HG02884 (cell line): ENCODE data around the gene CAV3.
"Not testable (repeated sequence)": the region's sequence is repeated elsewhere in the genome, so short reads cannot be mapped to it uniquely, and the experiment has no call there.

Experiments used
- ATAC-seq: cut with Tn5 transposase; IDR thresholded peaks from one replicate; pipeline ENCODE4 v1.9.1; 2021; ENCODE audit warnings: mild to moderate bottlenecking, moderate library complexity; ENCODE audit not compliant: unreplicated experiment

CAV3 gene

DNA sequence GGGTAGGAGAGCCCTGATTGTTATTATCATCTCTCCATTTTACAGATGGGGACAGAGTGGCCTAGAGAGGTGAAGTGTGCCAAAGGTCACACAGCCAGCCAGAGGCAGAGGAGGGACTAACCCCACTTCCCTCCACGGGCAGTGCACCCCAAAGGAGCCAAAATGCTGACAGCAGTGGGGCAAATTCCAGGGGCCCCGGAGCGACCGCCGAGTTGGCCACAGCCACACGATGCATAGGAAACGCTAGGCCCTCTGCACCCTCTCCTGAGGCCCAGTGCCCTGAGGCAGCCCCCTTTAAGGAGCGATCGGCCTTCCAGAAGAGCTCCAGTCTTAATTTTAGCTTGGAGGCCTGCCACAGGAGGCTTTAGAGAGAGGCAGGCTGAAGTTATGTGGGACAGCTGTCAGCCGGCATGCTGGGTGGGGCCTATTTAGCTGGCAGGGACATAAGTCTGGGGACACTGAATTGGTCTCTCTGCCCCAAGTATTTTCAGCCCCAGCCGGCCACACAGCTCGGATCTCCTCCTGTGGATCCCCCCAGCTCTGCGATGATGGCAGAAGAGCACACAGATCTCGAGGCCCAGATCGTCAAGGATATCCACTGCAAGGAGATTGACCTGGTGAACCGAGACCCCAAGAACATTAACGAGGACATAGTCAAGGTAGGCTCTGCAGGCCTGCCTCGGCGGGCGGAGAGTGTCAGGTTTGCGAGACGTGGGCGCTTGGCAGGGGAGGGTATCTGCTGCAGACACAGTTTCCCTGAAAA lies at the start of gene CAV3:
Gene CAV3, plus strand, starts transcription at position 471 of the 763 bp plus-strand sequence. Its CDS starts 75 bp downstream, at position 546.
- no peak for ATAC-seq

DNA sequence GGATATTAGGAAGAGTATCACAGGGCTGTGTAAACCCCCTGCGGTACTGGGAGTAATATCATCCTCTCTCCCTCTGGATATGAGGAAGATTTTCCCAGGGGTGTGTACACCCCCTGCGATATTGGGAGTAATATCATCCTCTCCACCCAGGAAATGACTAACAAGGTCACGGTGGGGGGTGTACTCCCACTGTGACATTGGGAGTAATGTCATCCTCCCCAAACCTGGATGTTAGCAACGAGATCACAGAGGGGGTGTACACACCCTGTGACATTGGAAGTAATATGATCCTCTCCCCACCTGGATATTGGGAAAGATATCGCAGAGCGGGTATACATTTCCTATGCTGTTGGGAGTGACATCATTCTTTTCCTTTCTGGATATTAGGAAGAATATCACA lies 48.6 kb upstream of the CAV3 start:
- ATAC-seq, result not testable (repeated sequence)

DNA sequence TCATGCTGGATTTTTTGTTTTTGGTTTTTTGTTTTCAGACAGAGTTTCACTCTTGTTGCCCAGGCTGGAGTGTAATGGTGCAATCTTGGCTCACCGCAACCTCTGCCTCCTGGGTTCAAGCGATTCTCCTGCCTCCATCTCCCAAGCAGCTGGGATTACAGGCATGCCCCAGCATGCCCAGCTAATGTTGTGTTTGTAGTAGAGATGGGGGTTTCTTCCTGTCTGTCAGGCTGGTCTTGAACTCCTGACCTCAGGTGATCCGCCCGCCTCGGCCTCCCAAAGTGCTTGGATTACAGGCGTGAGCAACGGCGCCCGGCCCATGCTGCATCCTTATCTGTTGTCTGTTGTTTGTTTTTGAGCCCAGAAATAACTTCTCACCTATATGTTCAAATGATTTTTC lies 42.3 kb upstream of the CAV3 start:
- not testable (repeated sequence) for ATAC-seq

- no peak for ATAC-seq
Measured at GRCh38 chr3:8702560-8702959, 31.0 kb upstream of the CAV3 start.

- no peak for ATAC-seq
Measured at GRCh38 chr3:8705575-8705974, 28.0 kb upstream of the CAV3 start.

DNA sequence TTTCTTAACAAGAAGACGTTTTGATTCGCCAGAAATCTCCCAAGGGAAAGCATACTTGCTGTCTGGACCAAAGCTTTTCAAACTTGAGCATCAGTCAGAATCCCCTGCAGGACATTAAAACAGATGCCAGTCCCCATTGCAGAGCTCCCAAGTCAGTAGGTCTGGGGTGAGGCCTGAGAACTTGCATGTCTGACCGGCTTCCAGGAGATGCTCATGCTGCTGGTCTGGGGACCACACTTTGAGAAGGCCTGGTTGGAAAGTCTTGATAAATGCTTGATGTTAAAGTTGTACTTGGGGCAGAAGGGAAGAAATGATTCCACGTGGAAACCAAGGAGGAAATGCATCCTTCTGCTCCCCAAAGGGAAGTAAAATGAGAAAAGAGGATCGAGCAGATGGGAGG lies 24.3 kb upstream of the CAV3 start:
- ATAC-seq, result no peak

DNA sequence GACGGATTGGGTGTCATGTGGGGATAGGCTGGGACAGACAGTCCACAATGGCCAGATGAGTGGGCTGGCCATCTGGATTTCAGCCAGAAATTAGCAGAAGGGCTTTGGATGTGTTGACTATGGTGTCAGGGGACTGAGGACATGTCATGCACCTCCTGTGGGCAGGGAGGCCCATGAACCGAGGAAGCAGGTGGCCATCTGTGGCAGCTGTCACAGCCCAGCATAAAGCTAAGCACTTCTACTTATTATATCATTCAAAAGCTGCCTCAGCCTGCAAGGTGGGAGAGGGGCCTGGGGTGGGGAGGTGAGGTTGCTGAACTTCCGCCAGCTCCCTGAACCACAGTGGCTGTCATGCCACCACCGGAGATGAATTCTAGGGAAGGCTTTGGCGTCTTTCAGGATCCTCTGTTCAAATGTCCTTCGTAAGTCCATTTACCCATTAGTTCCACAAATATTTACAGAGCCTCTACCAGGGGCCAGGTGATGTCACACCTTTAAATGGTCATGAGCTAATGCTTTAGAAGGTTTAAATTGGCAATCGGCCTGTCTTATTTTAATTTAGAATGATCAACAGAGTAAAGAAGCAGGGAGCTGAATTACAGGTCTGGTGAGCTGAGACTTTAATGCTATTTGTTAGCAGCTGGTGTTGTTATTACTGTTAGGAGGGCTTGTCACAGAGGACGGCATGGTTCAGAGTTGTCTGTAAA lies 23.6 kb upstream of the CAV3 start:
- no peak for ATAC-seq

DNA sequence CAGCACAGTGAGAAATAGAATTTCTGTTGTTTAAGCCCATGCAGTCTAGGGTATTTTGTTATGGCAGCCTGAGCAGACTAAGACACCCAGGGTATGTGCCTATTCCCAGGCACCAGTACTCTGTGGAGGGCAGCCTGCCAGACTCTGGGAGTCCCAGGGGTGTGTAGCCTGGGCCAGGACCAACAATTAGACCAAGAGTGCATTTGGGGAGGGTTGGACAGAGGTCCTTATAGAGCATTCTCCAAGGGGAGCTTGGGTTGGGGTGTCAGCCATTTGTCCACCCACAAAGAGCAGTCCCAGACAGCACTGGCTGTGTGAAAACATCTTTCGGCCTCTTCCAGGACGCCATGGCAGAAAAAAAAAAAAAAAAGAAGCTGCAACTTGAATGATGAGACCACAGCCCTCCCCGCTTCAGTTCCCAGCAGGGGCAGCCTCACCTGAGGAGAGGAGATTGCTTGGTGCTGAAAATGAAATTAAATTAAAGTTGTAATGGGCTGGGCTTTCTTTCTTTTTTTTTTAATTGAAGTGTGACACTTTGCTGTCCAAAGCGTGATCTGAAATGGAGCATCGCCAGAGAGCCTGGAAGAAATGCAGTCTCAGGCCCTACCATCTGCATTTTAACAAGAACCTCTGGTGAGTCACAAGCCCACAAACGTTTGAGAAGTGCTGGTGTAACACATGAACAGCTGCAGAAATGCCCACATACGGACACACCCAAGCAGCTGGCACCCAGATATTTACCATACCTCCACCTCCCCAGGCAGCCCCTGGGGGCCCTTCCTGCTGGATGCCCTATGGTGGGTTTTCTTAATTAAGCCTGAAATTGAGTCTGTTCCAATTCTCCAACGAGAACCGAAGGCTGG lies 21.3 kb upstream of the CAV3 start:
- no peak for ATAC-seq

DNA sequence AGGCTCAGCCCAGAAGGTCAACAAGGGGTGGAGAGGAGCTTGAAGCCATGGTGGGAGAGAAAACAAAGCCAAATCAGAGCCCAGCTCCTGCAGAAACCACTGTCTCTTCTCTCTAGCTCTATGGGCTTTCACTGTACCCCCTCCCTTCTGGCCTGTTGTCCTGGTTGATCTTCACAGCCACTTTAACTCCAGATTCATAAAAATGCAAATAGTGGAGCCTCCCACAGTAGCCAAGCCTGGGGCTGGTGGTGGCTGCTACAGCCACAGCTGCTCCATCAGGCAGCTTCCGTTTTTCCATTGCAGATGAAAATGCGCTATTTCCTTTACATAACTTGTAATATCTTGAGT lies 20.7 kb upstream of the CAV3 start:
- no peak for ATAC-seq

DNA sequence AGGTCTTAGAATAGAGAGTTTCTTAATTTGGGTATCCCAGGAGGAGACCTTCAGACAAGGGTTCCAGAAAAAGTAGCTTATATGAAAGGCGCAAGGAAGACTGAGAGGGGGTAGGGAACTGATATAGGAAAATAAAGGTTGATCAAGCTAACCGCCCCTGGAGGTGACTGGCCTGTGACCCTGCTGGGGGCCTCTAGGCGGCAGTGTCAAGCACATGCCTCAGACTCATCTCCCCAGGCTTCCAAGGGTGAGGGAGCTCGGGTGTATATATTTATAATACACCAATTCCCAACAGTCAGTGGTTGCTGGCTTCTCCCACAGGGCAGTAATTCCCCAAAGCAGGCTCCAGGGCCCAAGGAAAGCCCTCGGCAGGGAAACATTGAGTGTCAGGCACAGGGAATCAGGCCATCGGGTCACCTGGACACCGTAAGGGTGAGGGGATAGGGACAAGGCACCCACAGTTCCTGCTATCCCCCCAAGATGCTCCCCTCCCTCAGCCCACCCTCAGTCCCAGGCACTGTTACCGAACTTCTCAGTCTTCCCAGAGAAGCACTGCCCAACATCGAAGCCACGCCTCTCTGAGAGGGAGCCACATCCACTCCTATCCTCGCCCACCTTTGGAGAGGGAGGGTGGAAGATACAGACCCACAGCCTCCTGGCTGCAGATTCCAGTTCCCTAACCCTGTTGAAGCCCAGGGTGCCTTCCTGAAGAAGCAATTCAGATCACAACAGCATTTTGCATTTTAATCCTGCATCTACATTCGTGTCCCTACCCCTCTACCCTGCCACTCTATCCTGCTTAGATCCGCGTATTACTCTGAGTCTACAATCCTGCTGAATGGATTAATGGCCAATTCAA lies 19.5 kb upstream of the CAV3 start:
- peak; percentile 92 for ATAC-seq

GRCh38 chr3:8715757-8716156 lies 17.8 kb upstream of the CAV3 start:
- not testable (repeated sequence) for ATAC-seq

DNA sequence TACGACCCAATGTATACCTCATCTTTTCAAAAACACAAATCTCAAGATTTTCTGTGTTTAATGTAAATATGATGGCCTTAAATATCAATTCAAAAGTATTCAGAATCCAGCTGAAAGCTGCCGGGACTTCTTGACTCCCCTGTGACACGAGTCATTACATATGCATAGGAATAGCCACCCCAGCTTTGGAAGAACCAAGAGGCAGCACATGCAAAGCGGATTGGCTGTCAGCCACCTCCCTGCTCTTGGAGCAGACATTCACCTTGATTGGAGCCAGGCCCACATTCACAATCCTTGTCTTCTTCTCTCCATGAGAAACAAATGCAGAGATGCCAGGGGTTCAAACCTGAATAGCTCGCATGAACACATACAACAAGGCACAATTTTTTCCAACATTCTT lies 10.8 kb upstream of the CAV3 start:
- no peak for ATAC-seq

GRCh38 chr3:8723612-8724011 lies 10.0 kb upstream of the CAV3 start:
- ATAC-seq, result no peak

- ATAC-seq, result no peak
Measured at GRCh38 chr3:8724108-8724752, 9.4 kb upstream of the CAV3 start.

GRCh38 chr3:8727605-8728512 lies 5.7 kb upstream of the CAV3 start:
- ATAC-seq, result no peak

GRCh38 chr3:8729479-8729878 lies 4.1 kb upstream of the CAV3 start:
- no peak for ATAC-seq

- ATAC-seq, result no peak
Measured at GRCh38 chr3:8730656-8731055, 2.9 kb upstream of the CAV3 start.

DNA sequence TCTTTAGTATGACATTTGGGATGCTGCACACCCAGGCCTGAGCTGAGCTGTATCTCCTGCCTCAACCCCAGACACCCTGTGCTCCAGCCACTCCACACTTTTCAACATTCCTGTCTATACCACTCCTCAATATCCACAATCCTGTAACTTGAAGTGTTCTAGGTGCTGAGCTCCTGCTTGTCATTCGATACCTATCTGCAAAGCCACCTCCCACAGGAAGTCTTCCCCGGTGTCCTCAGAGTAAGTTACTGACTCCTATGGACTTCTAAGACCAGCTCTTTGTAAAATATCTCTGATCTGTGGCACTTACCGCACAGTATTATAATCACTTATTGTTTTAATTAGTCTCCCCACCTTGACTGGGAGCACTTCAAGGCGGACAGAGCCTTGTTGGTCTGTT lies 1.2 kb upstream of the CAV3 start:
- no peak for ATAC-seq
